Karpas-422 (cell line): ENCODE data around the gene SUGCT. TPM values are rescaled to one million over a fixed set of nuclear protein-coding genes. Genes with fewer than 3 reads are reported as not detected.

Experiments
- DNase-seq: peaks from one replicate; pipeline ENCODE4 v3.0.0-alpha.2; 2015
- H2AFZ ChIP-seq: fragments of 200-600 bp; sonication (generic); 2 replicates; pipeline ENCODE4 v1.6.1; 2014; ENCODE audit warnings: antibody characterized with exemption, low read length, mixed read lengths
- H3K27ac ChIP-seq: fragments of 200-600 bp; sonication (generic); 2 replicates; pipeline ENCODE4 v1.5.1; 2014; ENCODE audit warnings: mild to moderate bottlenecking, low read length, moderate library complexity
- H3K27me3 ChIP-seq: fragments of 200-600 bp; sonication (generic); 2 replicates; pipeline ENCODE4 v1.6.1; 2014; ENCODE audit warnings: low read length, mixed read lengths
- H3K36me3 ChIP-seq: fragments of 200-600 bp; sonication (generic); 2 replicates; pipeline ENCODE4 v1.6.1; 2014; ENCODE audit warnings: low read length, mixed read lengths; ENCODE audit not compliant: insufficient read depth
- H3K4me1 ChIP-seq: fragments of 200-600 bp; sonication (generic); 2 replicates; pipeline ENCODE4 v1.6.1; 2014; ENCODE audit warnings: mild to moderate bottlenecking, low read length, mixed read lengths
- H3K4me2 ChIP-seq: fragments of 200-600 bp; sonication (generic); 2 replicates; pipeline ENCODE4 v1.6.1; 2014; ENCODE audit warnings: low read length, low read depth, mild to moderate bottlenecking; ENCODE audit not compliant: poor library complexity, severe bottlenecking
- H3K4me3 ChIP-seq: fragments of 200-600 bp; sonication (generic); 2 replicates; pipeline ENCODE4 v1.5.1; 2014; ENCODE audit warnings: mild to moderate bottlenecking, antibody characterized with exemption, low read length, mixed read lengths
- H3K79me2 ChIP-seq: fragments of 200-600 bp; sonication (generic); 2 replicates; pipeline ENCODE4 v1.6.1; 2014; ENCODE audit warnings: mild to moderate bottlenecking, low read length, mixed read lengths
- H3K9ac ChIP-seq: fragments of 200-600 bp; sonication (generic); 2 replicates; pipeline ENCODE4 v1.6.0; 2014; ENCODE audit warnings: low read length
- H3K9me2 ChIP-seq: fragments of 200-600 bp; sonication (generic), shearing (Covaris generic); replicated peaks from 2 replicates; pipeline ENCODE4 v1.6.0; 2014; ENCODE audit warnings: mild to moderate bottlenecking, low read length, moderate library complexity; ENCODE audit not compliant: insufficient read depth
- H3K9me3 ChIP-seq: fragments of 300-700, 200-600 bp; sonication (generic); 2 replicates; pipeline ENCODE4 v1.6.1; 2014; ENCODE audit warnings: low read length, mixed read lengths
- H4K20me1 ChIP-seq: fragments of 200-600 bp; sonication (generic); 2 replicates; pipeline ENCODE4 v1.6.1; 2014; ENCODE audit warnings: mild to moderate bottlenecking, antibody characterized with exemption, low read length, low read depth; ENCODE audit not compliant: insufficient read depth
- total RNA-seq: library from RNA; depleted of rRNA; stranded (reverse); fragments of >200 nt; shearing (Covaris generic); gene quantifications from 2 replicates; pipeline ENCODE4 v1.2.3, GENCODE V29; 2014; ENCODE audit warnings: low replicate concordance

Gene SUGCT
- total RNA-seq, 1 experiment from 2014 or later: 0.48 TPM

DNA sequence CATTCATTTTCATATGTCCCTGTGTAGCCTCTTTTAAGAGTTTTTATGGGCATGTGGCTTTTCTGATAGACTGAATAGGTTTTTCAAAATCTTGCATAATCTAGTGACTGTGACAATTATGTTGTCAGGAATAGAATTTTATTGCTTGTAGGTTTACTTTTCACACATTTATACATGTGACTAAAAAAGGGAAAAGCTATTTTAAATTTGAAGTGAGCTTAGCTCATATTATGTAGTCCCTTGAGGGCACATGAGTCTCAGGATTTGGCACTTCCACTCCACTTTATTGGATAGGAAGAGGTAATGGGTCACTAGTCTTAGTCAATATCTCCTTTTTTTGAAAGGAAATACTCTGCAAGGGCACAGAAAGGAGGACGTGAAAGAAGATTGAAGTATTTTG lies 247.3 kb downstream of the SUGCT start:
- Histone ChIP-seq H3K4me1 (no peaks in the 10 kb centered on the region), H3K9me2 (no peaks in the 10 kb centered on the region), H3K27me3 (0 out of 2 replicates have a peak, but pooled peaks cover 2% of the 10 kb centered on the region), H3K36me3 (no peaks in the 10 kb centered on the region), H3K79me2 (no peaks in the 10 kb centered on the region), H4K20me1 (no peaks in the 10 kb centered on the region), H3K4me3 (no peak overlapping the region), H2AFZ (no peak overlapping the region), H3K4me2 (no peak overlapping the region), H3K9me3 (no peaks in the 10 kb centered on the region), H3K9ac (no peak overlapping the region), H3K27ac (no peak overlapping the region)
- DNase-seq: no peak

DNA sequence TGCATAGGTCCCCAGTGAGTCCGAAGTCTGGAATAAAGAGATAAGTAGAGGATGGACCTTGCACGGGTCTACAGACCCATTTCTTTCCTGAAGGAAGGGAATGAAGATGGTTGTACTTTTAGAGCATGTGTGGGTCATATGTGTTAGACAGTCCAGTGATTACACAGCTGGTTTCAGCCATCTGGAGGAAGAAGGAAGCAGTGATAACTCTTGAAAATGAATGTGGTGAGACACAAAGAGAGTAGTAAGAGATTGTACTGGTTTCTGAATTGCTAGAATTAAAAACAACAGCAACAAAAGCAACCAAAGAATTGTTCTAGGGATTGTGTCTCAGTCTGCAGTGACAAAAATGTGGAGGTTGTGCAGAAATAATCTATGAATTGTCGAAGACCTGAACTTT lies 258.9 kb downstream of the SUGCT start:
- H3K27me3 ChIP-seq: no peaks in the 10 kb centered on the region
- H3K9me2 ChIP-seq: no peaks in the 10 kb centered on the region
- DNase-seq: no peak
- no peak overlapping the region for H3K4me3 ChIP-seq
- H3K4me1 ChIP-seq: no peaks in the 10 kb centered on the region
- no peaks in the 10 kb centered on the region for H3K36me3 ChIP-seq
- H2AFZ ChIP-seq: no peak overlapping the region
- H3K79me2 ChIP-seq: no peaks in the 10 kb centered on the region
- H3K9ac ChIP-seq: no peak overlapping the region
- H4K20me1 ChIP-seq: no peaks in the 10 kb centered on the region
- no peak overlapping the region for H3K27ac ChIP-seq
- no peaks in the 10 kb centered on the region for H3K9me3 ChIP-seq
- no peak overlapping the region for H3K4me2 ChIP-seq

DNA sequence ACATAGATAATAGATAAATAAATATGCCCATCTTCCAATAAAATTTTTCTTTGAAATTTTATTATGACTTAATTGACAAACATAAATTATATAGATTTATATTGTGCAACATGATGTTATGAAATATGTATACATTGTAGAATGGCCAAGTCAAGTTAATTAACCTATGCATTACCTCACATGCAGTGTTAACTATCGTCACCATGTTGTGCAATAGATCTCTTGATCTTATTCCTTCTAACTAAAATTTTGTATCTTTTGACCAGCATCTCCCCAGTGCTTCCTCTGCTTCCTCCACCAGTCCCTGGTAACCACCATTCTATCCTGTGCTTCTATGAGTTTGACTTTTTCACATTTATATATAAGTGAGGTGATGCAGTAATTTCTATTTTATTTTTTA lies 259.6 kb downstream of the SUGCT start:
- Histone ChIP-seq H3K36me3 (no peaks in the 10 kb centered on the region), H3K4me3 (no peak overlapping the region), H3K4me2 (no peak overlapping the region), H3K4me1 (no peaks in the 10 kb centered on the region), H3K9me3 (no peaks in the 10 kb centered on the region), H4K20me1 (no peaks in the 10 kb centered on the region), H3K79me2 (no peaks in the 10 kb centered on the region), H2AFZ (no peak overlapping the region), H3K27ac (no peak overlapping the region), H3K9ac (no peak overlapping the region), H3K27me3 (no peaks in the 10 kb centered on the region), H3K9me2 (no peaks in the 10 kb centered on the region)
- DNase-seq: no peak

DNA sequence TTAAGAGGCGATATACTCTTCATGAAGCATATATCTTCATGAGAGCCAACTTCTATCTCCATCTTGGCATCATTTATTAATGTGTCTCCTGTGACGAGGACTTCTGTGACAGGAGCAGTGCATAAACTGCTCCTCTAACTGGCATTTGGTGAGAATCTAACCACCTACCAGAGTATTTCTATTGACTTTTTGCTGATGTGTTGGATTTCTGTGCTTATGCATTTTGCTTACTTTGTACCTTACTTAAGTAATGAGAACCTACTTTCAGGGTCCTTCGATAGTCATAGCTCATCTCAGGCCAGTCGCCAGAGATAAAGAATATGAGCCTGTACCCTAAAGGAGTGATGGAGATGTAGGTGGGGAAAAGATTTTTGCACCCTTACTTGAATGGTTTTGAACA lies 265.7 kb downstream of the SUGCT start:
- Histone ChIP-seq H3K4me2 (no peak overlapping the region), H3K9me2 (no peaks in the 10 kb centered on the region), H4K20me1 (no peaks in the 10 kb centered on the region), H3K79me2 (no peaks in the 10 kb centered on the region), H3K4me1 (no peaks in the 10 kb centered on the region), H3K9me3 (no peaks in the 10 kb centered on the region), H2AFZ (no peak overlapping the region), H3K9ac (no peak overlapping the region), H3K27me3 (no peaks in the 10 kb centered on the region), H3K36me3 (no peaks in the 10 kb centered on the region), H3K4me3 (no peak overlapping the region), H3K27ac (no peak overlapping the region)
- DNase-seq: no peak

DNA sequence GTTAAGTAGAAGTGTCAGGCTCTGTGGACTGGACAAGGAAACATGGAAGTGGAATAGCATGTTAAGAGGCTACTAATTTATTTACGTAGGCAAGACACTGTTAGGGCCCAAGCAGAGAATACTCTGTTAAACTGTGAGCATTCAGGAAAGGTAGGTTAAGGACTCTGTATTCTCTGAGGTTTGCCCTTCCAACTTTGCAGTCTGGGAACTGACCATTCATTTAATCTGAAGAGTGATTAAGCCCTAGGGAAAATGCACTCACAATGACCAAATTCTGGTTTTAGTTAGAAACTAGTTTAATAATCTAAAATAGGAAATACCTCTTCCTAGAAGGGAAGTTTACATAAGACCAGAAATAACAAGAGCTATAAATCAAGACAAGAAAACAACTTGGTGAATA lies 266.6 kb downstream of the SUGCT start:
- H3K36me3 ChIP-seq: no peaks in the 10 kb centered on the region
- H3K9me3 ChIP-seq: no peaks in the 10 kb centered on the region
- no peaks in the 10 kb centered on the region for H3K27me3 ChIP-seq
- H3K27ac ChIP-seq: no peak overlapping the region
- H3K4me2 ChIP-seq: no peak overlapping the region
- no peaks in the 10 kb centered on the region for H3K4me1 ChIP-seq
- no peaks in the 10 kb centered on the region for H3K9me2 ChIP-seq
- no peak overlapping the region for H3K9ac ChIP-seq
- no peak overlapping the region for H3K4me3 ChIP-seq
- no peaks in the 10 kb centered on the region for H3K79me2 ChIP-seq
- DNase-seq: no peak
- no peak overlapping the region for H2AFZ ChIP-seq
- no peaks in the 10 kb centered on the region for H4K20me1 ChIP-seq

DNA sequence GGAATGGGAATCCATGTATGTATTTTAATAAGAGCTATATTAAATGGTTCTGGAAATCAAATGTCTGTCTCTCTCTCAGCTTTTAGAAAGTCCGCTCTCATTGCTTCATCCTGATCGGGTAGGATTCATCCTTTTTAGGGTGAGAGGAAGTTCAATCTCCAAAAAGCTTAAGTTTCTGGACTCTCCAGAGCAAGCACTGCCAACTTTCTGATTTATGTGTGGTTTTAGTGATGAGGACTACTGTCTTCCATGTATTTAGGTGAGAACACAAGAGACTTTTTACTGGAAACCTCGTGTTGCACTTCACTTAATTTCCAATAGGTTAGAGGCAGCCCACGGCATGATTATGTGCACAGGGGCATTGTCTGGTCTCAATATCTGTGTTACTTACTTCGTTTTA lies 267.9 kb downstream of the SUGCT start:
- H3K4me2 ChIP-seq: no peak overlapping the region
- DNase-seq: no peak
- H3K27me3 ChIP-seq: no peaks in the 10 kb centered on the region

DNA sequence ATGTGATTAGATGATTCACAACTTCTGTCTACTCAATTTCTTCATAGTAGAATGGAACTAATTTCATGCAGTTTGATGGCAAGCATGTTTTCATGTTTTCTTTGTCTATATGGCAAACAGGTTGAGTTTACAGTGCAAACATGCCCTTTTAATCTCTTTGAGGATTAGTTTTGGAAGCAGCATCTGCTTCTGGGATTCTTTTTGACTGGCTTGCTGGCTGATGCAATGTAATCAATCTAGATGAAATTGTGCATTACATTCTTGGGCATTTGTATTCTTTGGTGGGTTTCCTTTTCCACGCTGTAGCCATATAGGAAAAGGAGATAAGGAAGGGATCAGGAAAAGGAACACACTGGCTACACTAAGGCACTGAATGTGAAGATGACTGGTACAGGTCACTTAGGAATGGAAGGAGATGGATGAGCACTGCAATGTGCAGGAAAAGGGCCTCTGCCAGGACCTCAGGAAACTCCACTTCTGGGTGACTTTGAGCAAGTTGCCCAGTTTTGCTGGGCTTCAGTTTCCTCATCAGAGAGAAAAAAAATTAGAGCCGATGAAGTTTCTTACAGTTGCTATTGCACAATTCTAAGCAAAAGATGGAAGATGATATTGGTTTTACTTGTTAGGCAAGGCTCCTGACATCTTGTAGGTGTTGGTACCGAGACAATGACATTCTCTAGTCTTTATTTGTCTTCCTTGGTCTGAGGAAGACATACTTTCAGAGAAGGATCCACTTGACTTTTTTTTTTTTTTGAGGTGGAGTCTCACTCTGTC lies 269.1 kb downstream of the SUGCT start:
- Histone ChIP-seq H2AFZ (no peak overlapping the region), H3K4me1 (no peaks in the 10 kb centered on the region), H3K4me3 (no peak overlapping the region), H3K9me2 (no peaks in the 10 kb centered on the region), H3K27me3 (no peaks in the 10 kb centered on the region), H3K4me2 (no peak overlapping the region), H3K36me3 (no peaks in the 10 kb centered on the region), H3K9ac (no peak overlapping the region), H3K79me2 (no peaks in the 10 kb centered on the region), H4K20me1 (no peaks in the 10 kb centered on the region), H3K27ac (no peak overlapping the region), H3K9me3 (no peaks in the 10 kb centered on the region)
- no peak for DNase-seq

More for the DNA sequence above, 267.9 kb downstream of the SUGCT start:
- no peaks in the 10 kb centered on the region for H3K9me3 ChIP-seq
- H3K4me3 ChIP-seq: no peak overlapping the region
- no peak overlapping the region for H3K27ac ChIP-seq
- H3K36me3 ChIP-seq: no peaks in the 10 kb centered on the region
- H4K20me1 ChIP-seq: no peaks in the 10 kb centered on the region
- H3K9ac ChIP-seq: no peak overlapping the region
- no peak overlapping the region for H2AFZ ChIP-seq
- H3K4me1 ChIP-seq: no peaks in the 10 kb centered on the region
- H3K79me2 ChIP-seq: no peaks in the 10 kb centered on the region
- H3K9me2 ChIP-seq: no peaks in the 10 kb centered on the region

DNA sequence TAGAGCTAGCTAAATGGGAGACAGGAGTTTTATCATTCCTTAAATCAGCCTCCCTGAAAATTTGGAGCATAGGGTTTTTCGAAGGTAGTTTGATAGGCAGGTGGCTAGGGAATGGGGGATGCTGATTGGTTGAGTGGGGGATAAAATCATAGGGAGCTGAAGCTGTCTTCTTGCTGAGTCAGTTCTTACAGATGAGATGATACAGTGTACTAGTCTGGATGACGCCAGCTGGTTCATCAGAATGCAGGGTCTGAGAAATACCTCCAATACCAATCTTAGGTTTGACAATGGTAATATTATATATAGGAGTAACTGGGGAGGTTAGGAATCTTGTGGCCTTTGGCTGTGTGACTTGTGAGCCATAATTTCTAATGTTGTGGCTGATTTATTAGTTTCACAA lies 271.2 kb downstream of the SUGCT start:
- H3K9me2 ChIP-seq: no peaks in the 10 kb centered on the region
- H2AFZ ChIP-seq: no peak overlapping the region
- H3K27ac ChIP-seq: no peak overlapping the region
- H3K79me2 ChIP-seq: no peaks in the 10 kb centered on the region
- no peak overlapping the region for H3K4me2 ChIP-seq
- H3K27me3 ChIP-seq: no peaks in the 10 kb centered on the region
- H3K9me3 ChIP-seq: no peaks in the 10 kb centered on the region
- H3K36me3 ChIP-seq: no peaks in the 10 kb centered on the region
- no peak overlapping the region for H3K9ac ChIP-seq
- H4K20me1 ChIP-seq: no peaks in the 10 kb centered on the region
- no peak overlapping the region for H3K4me3 ChIP-seq
- DNase-seq: no peak
- no peaks in the 10 kb centered on the region for H3K4me1 ChIP-seq
